BE2C (cell line): ENCODE measurements around the gene ZC3H8.

Experiments used
- DNase-seq: peaks from one replicate; pipeline ENCODE4 v3.0.0-alpha.2; 2020
- H3K27me3 ChIP-seq: fragments of 250-450 bp; sonication (Bioruptor Pico); 2 replicates; pipeline ENCODE4 v1.5.1; 2020; ENCODE audit warnings: mild to moderate bottlenecking
- H3K36me3 ChIP-seq: fragments of 250-450 bp; sonication (Bioruptor Pico); 2 replicates; pipeline ENCODE4 v1.5.1; 2020; ENCODE audit warnings: mild to moderate bottlenecking
- H3K4me1 ChIP-seq: fragments of 250-450 bp; sonication (Bioruptor Pico); 2 replicates; pipeline ENCODE4 v1.5.1; 2020
- H3K4me3 ChIP-seq: 2 replicates; pipeline ENCODE4 v1.5.1; 2011; ENCODE audit warnings: low read depth, low read length
- H3K9me3 ChIP-seq: fragments of 250-450 bp; sonication (Bioruptor Pico); 2 replicates; pipeline ENCODE4 v1.5.1; 2020
- TF ChIP-seq, protein P1 (sequence below): IDR thresholded peaks from 2 replicates; pipeline ENCODE4 v1.5.1; 2012; ENCODE audit warnings: mild to moderate bottlenecking, low read depth, low read length

ZC3H8 gene

DNA sequence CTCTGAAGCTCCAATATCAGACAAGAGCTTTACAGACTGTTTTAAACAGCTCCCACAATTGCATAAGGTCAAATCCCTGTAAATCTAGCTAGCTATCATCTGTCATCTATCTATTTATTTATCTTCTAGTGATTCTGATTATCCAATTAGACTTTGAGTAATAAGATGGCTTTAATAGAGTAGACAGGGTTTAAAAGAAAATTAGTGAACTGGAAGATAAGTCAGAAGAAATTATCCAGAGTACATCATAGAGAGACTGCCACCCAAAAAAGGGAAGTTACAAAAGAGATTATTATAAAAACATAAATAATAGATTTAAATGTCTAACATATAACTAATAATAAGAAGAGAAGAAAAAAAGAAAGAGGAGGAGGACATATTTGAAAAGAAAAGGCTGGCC is 8.0 kb upstream of the ZC3H8 start:
- TF ChIP-seq, protein P1, sequence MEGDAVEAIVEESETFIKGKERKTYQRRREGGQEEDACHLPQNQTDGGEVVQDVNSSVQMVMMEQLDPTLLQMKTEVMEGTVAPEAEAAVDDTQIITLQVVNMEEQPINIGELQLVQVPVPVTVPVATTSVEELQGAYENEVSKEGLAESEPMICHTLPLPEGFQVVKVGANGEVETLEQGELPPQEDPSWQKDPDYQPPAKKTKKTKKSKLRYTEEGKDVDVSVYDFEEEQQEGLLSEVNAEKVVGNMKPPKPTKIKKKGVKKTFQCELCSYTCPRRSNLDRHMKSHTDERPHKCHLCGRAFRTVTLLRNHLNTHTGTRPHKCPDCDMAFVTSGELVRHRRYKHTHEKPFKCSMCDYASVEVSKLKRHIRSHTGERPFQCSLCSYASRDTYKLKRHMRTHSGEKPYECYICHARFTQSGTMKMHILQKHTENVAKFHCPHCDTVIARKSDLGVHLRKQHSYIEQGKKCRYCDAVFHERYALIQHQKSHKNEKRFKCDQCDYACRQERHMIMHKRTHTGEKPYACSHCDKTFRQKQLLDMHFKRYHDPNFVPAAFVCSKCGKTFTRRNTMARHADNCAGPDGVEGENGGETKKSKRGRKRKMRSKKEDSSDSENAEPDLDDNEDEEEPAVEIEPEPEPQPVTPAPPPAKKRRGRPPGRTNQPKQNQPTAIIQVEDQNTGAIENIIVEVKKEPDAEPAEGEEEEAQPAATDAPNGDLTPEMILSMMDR: no peak
- Histone ChIP-seq H3K9me3 (no peaks in the 10 kb centered on the region), H3K36me3 (no peaks in the 10 kb centered on the region), H3K4me3 (no peak overlapping the region), H3K27me3 (no peaks in the 10 kb centered on the region), H3K4me1 (no peaks in the 10 kb centered on the region; the same call in 1 of the 2 replicates)
- no peak for DNase-seq

DNA sequence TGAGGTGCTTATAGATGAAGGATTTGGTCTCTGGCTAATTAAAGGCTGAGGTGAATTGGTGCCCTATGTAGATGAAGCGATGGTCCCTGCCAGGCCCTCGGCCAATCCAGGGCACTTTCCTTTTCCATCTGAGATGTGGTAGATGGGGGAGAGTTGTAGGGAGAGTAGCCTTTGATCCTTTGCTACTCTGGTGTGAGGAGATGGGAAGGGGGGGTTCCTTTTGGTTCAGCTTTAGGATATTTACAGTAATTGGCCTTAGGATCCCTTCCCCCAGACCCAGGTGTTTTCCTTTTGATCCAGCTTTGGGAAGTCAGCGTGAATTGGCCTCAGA is 5.4 kb upstream of the ZC3H8 start:
- no peaks in the 10 kb centered on the region for H3K9me3 ChIP-seq
- no peaks in the 10 kb centered on the region for H3K27me3 ChIP-seq
- no peak for DNase-seq
- H3K4me1 ChIP-seq: no peaks in the 10 kb centered on the region; the same call in none of the 2 replicates
- no peaks in the 10 kb centered on the region for H3K36me3 ChIP-seq
- H3K4me3 ChIP-seq: no peak overlapping the region
- TF ChIP-seq, protein P1: no peak

DNA sequence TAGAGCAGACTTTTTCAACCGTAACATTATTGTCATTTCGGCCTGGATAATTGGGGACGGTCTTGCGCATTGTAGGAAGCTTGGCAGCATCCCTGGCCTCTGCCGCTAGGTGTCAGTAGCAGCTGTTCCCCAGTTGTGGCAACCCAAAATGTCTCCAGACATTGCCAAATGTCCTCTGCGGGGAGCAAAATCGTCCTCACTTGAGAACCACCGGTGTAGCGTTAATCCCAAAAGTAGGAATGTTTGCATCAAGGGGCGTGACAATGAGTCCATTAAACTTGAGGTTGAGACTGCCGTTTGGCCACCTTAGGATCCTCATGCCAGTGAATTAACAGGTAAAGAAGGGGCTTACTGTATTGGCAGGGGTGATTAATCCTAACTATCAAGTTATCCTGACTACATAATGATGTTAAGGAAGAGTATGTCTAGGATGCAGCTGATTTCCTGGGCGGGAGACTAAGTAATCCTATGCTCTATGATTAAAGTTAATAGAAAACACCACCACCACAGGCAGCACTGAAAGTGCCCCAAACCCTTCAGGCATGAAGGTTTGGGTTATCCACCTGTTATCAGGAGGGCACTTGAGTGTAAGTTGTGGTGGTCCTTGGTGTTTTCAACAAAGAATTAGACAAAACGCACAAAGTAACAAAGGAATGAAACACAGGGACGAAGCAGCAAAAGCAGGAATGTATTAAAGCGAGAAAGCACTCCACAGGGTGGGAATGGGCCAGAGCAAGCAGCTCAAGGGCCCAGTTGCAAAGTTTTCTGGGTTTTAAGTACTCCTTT is 4.9 kb upstream of the ZC3H8 start:
- Histone ChIP-seq H3K4me3 (peak overlapping the region; percentile 23), H3K27me3 (no peaks in the 10 kb centered on the region), H3K9me3 (no peaks in the 10 kb centered on the region), H3K4me1 (no peaks in the 10 kb centered on the region; the same call in none of the 2 replicates), H3K36me3 (no peaks in the 10 kb centered on the region)
- TF ChIP-seq, protein P1: peak; percentile 86
- DNase-seq: peak; percentile 65

DNA sequence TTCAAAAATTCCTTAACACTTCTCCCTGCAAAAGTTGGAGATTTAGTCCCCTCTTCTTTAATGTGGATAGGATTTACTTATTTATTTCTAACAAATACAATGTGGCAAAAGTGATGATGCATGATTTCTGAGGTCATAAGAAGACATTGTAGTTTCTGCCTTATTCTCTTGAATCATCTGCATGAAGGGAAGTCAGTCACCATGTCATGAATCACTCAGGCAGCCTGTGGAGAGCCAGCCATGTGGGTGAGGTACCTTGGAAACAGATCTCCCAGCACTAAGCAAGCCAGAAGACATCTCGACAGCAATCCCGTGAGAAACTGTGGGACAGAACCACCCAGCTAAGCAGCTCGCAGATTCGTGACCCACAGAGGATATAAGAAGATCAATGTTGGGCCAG is 2.7 kb upstream of the ZC3H8 start:
- DNase-seq: no peak

DNA sequence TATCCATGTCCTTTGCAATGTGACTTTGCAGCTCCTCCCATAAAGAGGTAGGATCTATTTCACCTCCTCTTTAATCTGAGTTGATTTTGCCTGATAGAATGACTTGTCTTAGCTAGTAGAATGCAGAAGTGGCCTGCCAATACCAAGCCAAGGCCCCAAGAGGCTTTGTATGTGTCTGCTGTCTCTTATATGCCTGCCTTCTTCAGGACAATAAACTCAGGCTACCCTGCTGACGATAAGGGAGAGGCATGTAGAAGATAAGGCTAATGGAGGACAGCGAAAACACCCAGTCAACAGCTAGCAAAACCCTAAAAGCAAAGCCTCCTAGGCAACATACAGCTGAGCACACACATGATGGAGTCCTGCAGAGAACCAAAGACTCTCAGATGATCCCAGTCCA is 1.8 kb upstream of the ZC3H8 start:
- Histone ChIP-seq H3K9me3 (no peaks in the 10 kb centered on the region), H3K27me3 (no peaks in the 10 kb centered on the region), H3K4me3 (no peak overlapping the region), H3K36me3 (no peaks in the 10 kb centered on the region), H3K4me1 (no peaks in the 10 kb centered on the region; the same call in none of the 2 replicates)
- TF ChIP-seq, protein P1: no peak
- peak; percentile 5 for DNase-seq

More for the DNA sequence above, 2.7 kb upstream of the ZC3H8 start:
- Histone ChIP-seq H3K4me1 (no peaks in the 10 kb centered on the region; the same call in none of the 2 replicates), H3K9me3 (no peaks in the 10 kb centered on the region), H3K4me3 (no peak overlapping the region), H3K27me3 (no peaks in the 10 kb centered on the region), H3K36me3 (no peaks in the 10 kb centered on the region)
- TF ChIP-seq, protein P1: no peak

DNA sequence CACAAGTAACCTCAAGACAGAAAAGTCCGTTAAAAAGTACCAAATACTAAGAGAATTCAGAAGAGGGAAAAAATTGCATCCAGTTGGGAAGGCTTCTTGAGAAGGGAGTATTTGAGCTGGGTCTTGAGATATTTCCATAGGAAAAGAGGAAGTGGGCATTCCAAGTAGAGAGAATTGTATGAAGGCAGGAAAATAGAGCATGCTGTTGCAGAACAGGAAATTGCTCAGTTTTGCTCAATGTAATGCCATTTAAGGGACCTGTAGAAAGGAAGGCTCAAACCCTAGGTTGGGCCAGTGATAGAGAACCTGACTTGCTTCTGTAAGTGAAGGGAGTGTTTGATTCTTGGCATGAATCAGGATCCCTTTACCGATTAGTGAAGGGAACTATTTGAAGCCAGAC is 1.0 kb upstream of the ZC3H8 start:
- no peak for DNase-seq
- H3K36me3 ChIP-seq: no peaks in the 10 kb centered on the region
- no peaks in the 10 kb centered on the region; the same call in none of the 2 replicates for H3K4me1 ChIP-seq
- no peaks in the 10 kb centered on the region for H3K27me3 ChIP-seq
- H3K9me3 ChIP-seq: no peaks in the 10 kb centered on the region
- H3K4me3 ChIP-seq: no peak overlapping the region
- TF ChIP-seq, protein P1: no peak
